ENCODE results near the gene PSMC6.
"Not testable (repeated sequence)": the region's sequence is repeated elsewhere in the genome, so short reads cannot be mapped to it uniquely, and the experiment has no call there.

PSMC6 gene

GRCh38 chr14:52695481-52696091, 11.4 kb upstream of the PSMC6 start, which contains the start of gene ERO1A:
Gene ERO1A (minus strand): TSS chr14:52695558. CDS start chr14:52695481, 77 bp downstream.
- DNase-seq (ENCODE audit: low spot score in 2 of 2), result peak; percentile 61 to 75
- peaks cover 28% of the 10 kb centered on the region for H3K4me1 ChIP-seq
- no peaks in the 10 kb centered on the region for H3K27me3 ChIP-seq (ENCODE audit: low read depth)
- in situ Hi-C loops (cut with MboI; ENCODE audit: low sequenced_read_pairs), result no loop called here
- peak within 1 kb of the TSS; percentile 75 for H3K4me3 ChIP-seq
- H3K36me3 ChIP-seq (replicated peaks), result no peaks in the 10 kb centered on the region
- no peaks in the 10 kb centered on the region for H3K9me3 ChIP-seq

GRCh38 chr14:52700701-52701172, 6.3 kb upstream of the PSMC6 start:
- Histone ChIP-seq H3K9me3 (no peaks in the 10 kb centered on the region), H3K27me3 (ENCODE audit: low read depth) (no peaks in the 10 kb centered on the region), H3K4me3 (no peak overlapping the region), H3K4me1 (no peaks in the 10 kb centered on the region), H3K36me3 (replicated peaks) (no peaks in the 10 kb centered on the region)
- in situ Hi-C loops (cut with MboI; ENCODE audit: low sequenced_read_pairs), result no loop called here
- DNase-seq (ENCODE audit: low spot score in 2 of 2), result no peak

- H3K36me3 ChIP-seq (replicated peaks), result no peaks in the 10 kb centered on the region
These were observed 5.8 kb upstream of the PSMC6 start for GRCh38 chr14:52701223-52701622.

GRCh38 chr14:52703225-52703624, 3.8 kb upstream of the PSMC6 start:
- in situ Hi-C loops (cut with MboI; ENCODE audit: low sequenced_read_pairs), result no loop called here
- no peak for DNase-seq (ENCODE audit: low spot score in 2 of 2)
- Histone ChIP-seq H3K4me3 (no peak overlapping the region), H3K4me1 (peaks cover 6% of the 10 kb centered on the region), H3K36me3 (replicated peaks) (peaks cover 7% of the 10 kb centered on the region; the same call in 1 of the 2 replicates), H3K27me3 (ENCODE audit: low read depth) (no peaks in the 10 kb centered on the region), H3K9me3 (no peaks in the 10 kb centered on the region)

More at GRCh38 chr14:52701223-52701622, 5.8 kb upstream of the PSMC6 start:
- no peaks in the 10 kb centered on the region for H3K27me3 ChIP-seq (ENCODE audit: low read depth)
- in situ Hi-C loops (cut with MboI; ENCODE audit: low sequenced_read_pairs), result no loop called here
- H3K4me1 ChIP-seq, result peaks cover under 1% of the 10 kb centered on the region; the same call in 1 of the 2 replicates
- no peaks in the 10 kb centered on the region for H3K9me3 ChIP-seq
- no peak overlapping the region for H3K4me3 ChIP-seq
- no peak for DNase-seq (ENCODE audit: low spot score in 2 of 2)

GRCh38 chr14:52703664-52704063, 3.3 kb upstream of the PSMC6 start:
- no peak for DNase-seq (ENCODE audit: low spot score in 2 of 2)

GRCh38 chr14:52706286-52706685, 714 bp upstream of the PSMC6 start:
- in situ Hi-C loops (cut with MboI; ENCODE audit: low sequenced_read_pairs), result no loop called here
- no peak for DNase-seq (ENCODE audit: low spot score in 2 of 2)
- Histone ChIP-seq H3K9me3 (no peaks in the 10 kb centered on the region), H3K4me3 (peak overlapping the region; percentile 87), H3K27me3 (ENCODE audit: low read depth) (no peaks in the 10 kb centered on the region), H3K4me1 (peaks cover 10% of the 10 kb centered on the region), H3K36me3 (replicated peaks) (peaks cover 35% of the 10 kb centered on the region)

More at GRCh38 chr14:52703664-52704063, 3.3 kb upstream of the PSMC6 start:
- H3K4me3 ChIP-seq, result no peak overlapping the region
- H3K27me3 ChIP-seq (ENCODE audit: low read depth), result no peaks in the 10 kb centered on the region
- in situ Hi-C loops (cut with MboI; ENCODE audit: low sequenced_read_pairs), result no loop called here
- peaks cover 10% of the 10 kb centered on the region for H3K4me1 ChIP-seq
- peaks cover 9% of the 10 kb centered on the region for H3K36me3 ChIP-seq (replicated peaks)
- no peaks in the 10 kb centered on the region for H3K9me3 ChIP-seq

- H3K27me3 ChIP-seq (ENCODE audit: low read depth), result no peaks in the 10 kb centered on the region
- H3K36me3 ChIP-seq (replicated peaks), result peaks cover 81% of the 10 kb centered on the region
- DNase-seq (ENCODE audit: low spot score in 2 of 2), result no peak
- no peak overlapping the region for H3K4me3 ChIP-seq
- peaks cover 5% of the 10 kb centered on the region for H3K4me1 ChIP-seq
- H3K9me3 ChIP-seq, result no peaks in the 10 kb centered on the region
- in situ Hi-C loops (cut with MboI; ENCODE audit: low sequenced_read_pairs), result no loop called here
These were observed 4.7 kb downstream of the PSMC6 start for GRCh38 chr14:52711666-52712065.

- peaks cover 86% of the 10 kb centered on the region for H3K36me3 ChIP-seq (replicated peaks)
- no peaks in the 10 kb centered on the region for H3K27me3 ChIP-seq (ENCODE audit: low read depth)
- in situ Hi-C loops (cut with MboI; ENCODE audit: low sequenced_read_pairs), result no loop called here
- no peaks in the 10 kb centered on the region for H3K4me1 ChIP-seq
- no peak for DNase-seq (ENCODE audit: low spot score in 2 of 2)
- no peaks in the 10 kb centered on the region for H3K9me3 ChIP-seq
- H3K4me3 ChIP-seq, result no peak overlapping the region
These were observed 9.2 kb downstream of the PSMC6 start for GRCh38 chr14:52716155-52716554.

GRCh38 chr14:52723514-52724359, 16.7 kb downstream of the PSMC6 start:
- DNase-seq (ENCODE audit: low spot score in 2 of 2), result no peak
- peaks cover 78% of the 10 kb centered on the region for H3K36me3 ChIP-seq (replicated peaks)
- in situ Hi-C loops (cut with MboI; ENCODE audit: low sequenced_read_pairs), result no loop called here
- H3K27me3 ChIP-seq (ENCODE audit: low read depth), result no peaks in the 10 kb centered on the region
- no peaks in the 10 kb centered on the region for H3K4me1 ChIP-seq
- no peak overlapping the region for H3K4me3 ChIP-seq
- no peaks in the 10 kb centered on the region for H3K9me3 ChIP-seq

- no peak for DNase-seq (ENCODE audit: low spot score in 2 of 2)
- in situ Hi-C loops (cut with MboI; ENCODE audit: low sequenced_read_pairs), result no loop called here
- Histone ChIP-seq H3K27me3 (ENCODE audit: low read depth) (no peaks in the 10 kb centered on the region), H3K9me3 (no peaks in the 10 kb centered on the region), H3K4me3 (no peak overlapping the region), H3K4me1 (peaks cover under 1% of the 10 kb centered on the region; the same call in 1 of the 2 replicates), H3K36me3 (replicated peaks) (peaks cover 73% of the 10 kb centered on the region)
These were observed 17.3 kb downstream of the PSMC6 start for GRCh38 chr14:52724360-52724644.

GRCh38 chr14:52727509-52727908, 20.5 kb downstream of the PSMC6 start:
- H3K27me3 ChIP-seq (ENCODE audit: low read depth); in situ Hi-C loops (cut with MboI; ENCODE audit: low sequenced_read_pairs); H3K4me3 ChIP-seq; H3K4me1 ChIP-seq; H3K9me3 ChIP-seq; DNase-seq (ENCODE audit: low spot score in 2 of 2): not testable (repeated sequence)
- peaks cover 47% of the 10 kb centered on the region for H3K36me3 ChIP-seq (replicated peaks)

GRCh38 chr14:52729035-52729434, 22.0 kb downstream of the PSMC6 start:
- H3K4me3 ChIP-seq; H3K9me3 ChIP-seq; H3K27me3 ChIP-seq (ENCODE audit: low read depth); DNase-seq (ENCODE audit: low spot score in 2 of 2); in situ Hi-C loops (cut with MboI; ENCODE audit: low sequenced_read_pairs): not testable (repeated sequence)
- H3K36me3 ChIP-seq (replicated peaks), result peaks cover 35% of the 10 kb centered on the region
- H3K4me1 ChIP-seq, result peaks cover 20% of the 10 kb centered on the region

- in situ Hi-C loops (cut with MboI; ENCODE audit: low sequenced_read_pairs), result no loop called here
- Histone ChIP-seq H3K27me3 (ENCODE audit: low read depth) (no peaks in the 10 kb centered on the region), H3K4me1 (peaks cover 21% of the 10 kb centered on the region), H3K36me3 (replicated peaks) (peaks cover 30% of the 10 kb centered on the region), H3K4me3 (no peak overlapping the region), H3K9me3 (no peaks in the 10 kb centered on the region)
- no peak for DNase-seq (ENCODE audit: low spot score in 2 of 2)
These were observed 22.6 kb downstream of the PSMC6 start for GRCh38 chr14:52729585-52729924.

GRCh38 chr14:52729925-52730708, 23.1 kb downstream of the PSMC6 start, which contains the start of gene STYX:
Gene STYX (plus strand): TSS chr14:52730166. CDS start chr14:52730475, 309 bp downstream.
- Histone ChIP-seq H3K9me3 (no peaks in the 10 kb centered on the region), H3K27me3 (ENCODE audit: low read depth) (no peaks in the 10 kb centered on the region), H3K36me3 (replicated peaks) (peaks cover 24% of the 10 kb centered on the region), H3K4me3 (peak within 1 kb of the TSS; percentile 97), H3K4me1 (peaks cover 21% of the 10 kb centered on the region)
- peak; percentile 99 to 100 for DNase-seq (ENCODE audit: low spot score in 2 of 2)
- in situ Hi-C loops (cut with MboI; ENCODE audit: low sequenced_read_pairs), result no loop called here
